Esophagus muscularis mucosa (tissue), 4 donors: ENCODE measurements around the gene MB21D2. TPM values are rescaled to one million over a fixed set of nuclear protein-coding genes. Genes with fewer than 3 reads are reported as not detected.
"Not testable (repeated sequence)": the region's sequence is repeated elsewhere in the genome, so short reads cannot be mapped to it uniquely, and the experiment has no call there.

Experiments
- DNase-seq: peaks from one replicate; pipeline ENCODE4 v3.0.0-alpha.2; 2017; ENCODE audit errors: extremely low spot score
- H3K27ac ChIP-seq, 4 donors: fragments of 200-600 bp; sonication (generic); replicated peaks in 1 of 4; 1 replicate in 3 of 4; 2 replicates in 1 of 4; pipeline ENCODE4 v1.5.1; 2016 to 2019; ENCODE audit warnings: mild to moderate bottlenecking in 1 of 4
- H3K27me3 ChIP-seq, 4 donors: fragments of 200-600 bp; sonication (generic); one replicate each; pipeline versions ENCODE4 v1.5.1 to v1.6.0; 2016 to 2019
- H3K36me3 ChIP-seq, 4 donors: fragments of 200-600 bp; sonication (generic); one replicate each; pipeline ENCODE4 v1.5.1; 2016 to 2019
- H3K4me1 ChIP-seq, 4 donors: fragments of 200-600 bp; sonication (generic); one replicate each; pipeline ENCODE4 v1.5.1; 2016 to 2019
- H3K4me3 ChIP-seq, 4 donors: fragments of 200-600 bp; sonication (generic); 1 replicate in 2 of 4; 2 replicates in 2 of 4; pipeline ENCODE4 v1.5.1; 2016 to 2019; ENCODE audit warnings: mild to moderate bottlenecking in 4 of 4, moderate library complexity in 1 of 4
- H3K9me3 ChIP-seq, 4 donors: fragments of 200-600 bp; sonication (generic); 1 replicate in 3 of 4; 2 replicates in 1 of 4; pipeline ENCODE4 v1.5.1; 2016 to 2019
- EP300 ChIP-seq: sonication (generic); formaldehyde crosslinking; IDR thresholded peaks from one replicate; pipeline ENCODE4 v1.6.1; 2017; ENCODE audit warnings: antibody characterized with exemption
- POLR2A ChIP-seq: fragments of 450-650 bp; IDR thresholded peaks from one replicate; pipeline ENCODE4 v1.6.1; 2017; ENCODE audit warnings: antibody characterized with exemption, moderate library complexity, mild to moderate bottlenecking, low read depth
- POLR2AphosphoS5 ChIP-seq, 2 donors: sonication (generic); formaldehyde crosslinking; IDR thresholded peaks; one replicate each; pipeline ENCODE4 v1.6.1; 2017; ENCODE audit warnings: antibody characterized with exemption in 2 of 2
- whole genome bisulfite sequencing: methylation state at CpG from one replicate; pipeline ENCODE4 v1.1.5; 2018; 5-methylcytosine and 5-hydroxymethylcytosine counted together
- intact Hi-C: fragments of 100-400 bp; cut with DNase I; formaldehyde crosslinking; loops from one replicate; pipeline ENCODE4 v1.15.1; 2023
- total RNA-seq, 4 donors: library from RNA; depleted of rRNA; stranded (reverse); fragments of >200 nt; gene quantifications; one replicate each; pipeline versions ENCODE4 v1.1.0 to v1.2.1, GENCODE V29; 2016
- TF ChIP-seq, protein P1 (sequence below), 3 experiments: fragments of 200-600 bp in 2 of 3; fragments of 450-650 bp in 1 of 3; sonication (generic) in 2 of 3; IDR thresholded peaks; one replicate each; pipeline ENCODE4 v1.5.1; 2017 to 2019; ENCODE audit warnings: antibody characterized with exemption in 3 of 3, mild to moderate bottlenecking in 2 of 3, moderate library complexity in 1 of 3

Gene MB21D2
- total RNA-seq, 4 donors from 2014 or later, result 5.4 to 11.5 (median 8.2) TPM

DNA sequence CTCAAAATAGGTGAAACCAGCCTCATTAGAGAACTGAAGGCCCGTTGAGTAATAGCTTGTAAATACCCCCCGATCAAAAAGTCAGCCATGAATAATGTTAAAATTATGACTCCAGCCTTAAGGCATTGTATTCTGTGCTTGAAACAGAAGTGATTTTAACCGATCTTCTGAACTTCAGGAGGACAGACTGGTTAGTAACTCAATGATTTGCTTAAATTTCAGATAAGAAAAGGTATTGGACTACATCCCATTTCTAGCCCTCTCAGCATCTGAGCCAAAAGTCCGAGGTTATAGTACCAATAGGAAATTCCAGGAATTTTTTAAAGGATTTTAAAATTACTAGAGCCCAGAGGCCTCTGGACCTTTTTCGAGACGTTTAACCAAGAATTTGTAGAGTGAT is 122.6 kb downstream of the MB21D2 start:
- H3K27me3 ChIP-seq, result no peaks in the 10 kb centered on the region
- H3K27ac ChIP-seq, result no peak overlapping the region
- no peak overlapping the region for H3K4me3 ChIP-seq
- no peaks in the 10 kb centered on the region for H3K9me3 ChIP-seq
- no peak for DNase-seq
- WGBS, result 77% methylated on average over 6 of the region's 6 CpGs
- H3K36me3 ChIP-seq, result peaks cover 9 to 14% (median 12%) of the 10 kb centered on the region in 4 donors
- TF ChIP-seq, protein P1, sequence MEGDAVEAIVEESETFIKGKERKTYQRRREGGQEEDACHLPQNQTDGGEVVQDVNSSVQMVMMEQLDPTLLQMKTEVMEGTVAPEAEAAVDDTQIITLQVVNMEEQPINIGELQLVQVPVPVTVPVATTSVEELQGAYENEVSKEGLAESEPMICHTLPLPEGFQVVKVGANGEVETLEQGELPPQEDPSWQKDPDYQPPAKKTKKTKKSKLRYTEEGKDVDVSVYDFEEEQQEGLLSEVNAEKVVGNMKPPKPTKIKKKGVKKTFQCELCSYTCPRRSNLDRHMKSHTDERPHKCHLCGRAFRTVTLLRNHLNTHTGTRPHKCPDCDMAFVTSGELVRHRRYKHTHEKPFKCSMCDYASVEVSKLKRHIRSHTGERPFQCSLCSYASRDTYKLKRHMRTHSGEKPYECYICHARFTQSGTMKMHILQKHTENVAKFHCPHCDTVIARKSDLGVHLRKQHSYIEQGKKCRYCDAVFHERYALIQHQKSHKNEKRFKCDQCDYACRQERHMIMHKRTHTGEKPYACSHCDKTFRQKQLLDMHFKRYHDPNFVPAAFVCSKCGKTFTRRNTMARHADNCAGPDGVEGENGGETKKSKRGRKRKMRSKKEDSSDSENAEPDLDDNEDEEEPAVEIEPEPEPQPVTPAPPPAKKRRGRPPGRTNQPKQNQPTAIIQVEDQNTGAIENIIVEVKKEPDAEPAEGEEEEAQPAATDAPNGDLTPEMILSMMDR (IDR thresholded peaks at IDR 0.05), result no peak
- no peak for TF ChIP-seq POLR2AphosphoS5 (IDR thresholded peaks at IDR 0.05)
- TF ChIP-seq POLR2A, result no peak
- TF ChIP-seq EP300, result no peak
- intact Hi-C loops, result no loop called here
- H3K4me1 ChIP-seq, result no peaks in the 10 kb centered on the region

GRCh38 chr3:192794216-192794615 is 123.4 kb downstream of the MB21D2 start:
- no peak for TF ChIP-seq EP300
- no peak for TF ChIP-seq POLR2AphosphoS5 (IDR thresholded peaks at IDR 0.05)
- TF ChIP-seq, protein P1 (IDR thresholded peaks at IDR 0.05), result no peak
- TF ChIP-seq POLR2A, result no peak
- WGBS, result 85% methylated on average over 3 of the region's 3 CpGs
- intact Hi-C loops, result no loop called here

DNA sequence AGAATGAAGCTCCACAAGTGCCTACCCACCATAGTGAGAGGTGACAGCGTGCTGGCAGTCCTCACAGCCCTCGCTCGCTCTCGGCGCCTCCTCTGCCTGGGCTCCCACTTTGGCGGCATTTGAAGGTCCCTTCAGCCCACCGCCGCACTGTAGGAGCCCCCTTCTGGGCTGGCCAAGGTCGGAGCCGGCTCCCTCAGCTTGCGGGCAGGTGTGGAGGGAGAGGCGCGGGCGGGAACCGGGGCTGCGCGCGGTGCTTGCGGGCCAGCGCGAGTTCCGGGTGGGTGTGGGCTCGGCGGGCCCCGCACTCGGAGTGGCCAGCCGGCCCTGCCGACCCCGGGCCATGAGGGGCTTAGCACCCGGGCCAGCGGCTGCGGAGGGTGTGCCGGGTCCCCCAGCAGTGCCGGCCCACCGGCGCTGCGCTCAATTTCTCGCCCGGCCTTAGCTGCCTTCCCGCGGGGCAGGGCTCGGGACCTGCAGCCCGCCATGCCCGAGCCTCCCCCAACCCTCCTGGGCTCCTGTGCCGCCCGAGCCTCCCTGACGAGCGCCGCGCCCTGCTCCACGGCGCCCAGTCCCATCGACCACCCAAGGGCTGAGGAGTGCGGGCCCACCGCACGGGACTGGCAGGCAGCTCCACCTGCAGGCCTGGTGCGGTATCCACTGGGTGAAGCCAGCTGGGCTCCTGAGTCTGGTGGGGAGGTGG is 128.7 kb downstream of the MB21D2 start:
- not testable (repeated sequence) for H3K4me3 ChIP-seq

More at GRCh38 chr3:192794216-192794615, 123.4 kb downstream of the MB21D2 start:
- Histone ChIP-seq H3K4me3 (no peak overlapping the region), H3K36me3 (peaks cover 9 to 12% (median 11%) of the 10 kb centered on the region in 4 donors), H3K9me3 (no peaks in the 10 kb centered on the region), H3K27ac (no peak overlapping the region), H3K27me3 (no peaks in the 10 kb centered on the region), H3K4me1 (no peaks in the 10 kb centered on the region)
- no peak for DNase-seq

DNA sequence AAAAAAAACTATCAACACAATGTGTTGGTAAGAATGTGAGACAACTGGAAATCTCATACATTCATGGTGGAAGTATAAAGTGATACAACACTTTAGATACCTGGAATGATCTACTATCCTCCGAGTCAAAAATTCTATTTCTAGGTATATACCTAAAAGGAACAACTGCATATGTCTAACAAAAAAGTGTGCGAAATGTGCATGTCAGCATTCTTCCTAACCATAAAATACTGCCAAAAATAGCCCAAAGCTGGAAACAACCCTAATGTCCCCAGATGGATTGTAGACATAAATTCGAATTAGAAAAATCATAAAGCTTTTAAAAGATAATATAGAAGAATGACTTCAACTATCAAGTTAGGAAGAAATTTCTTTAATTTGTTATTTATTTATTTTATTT is 139.1 kb downstream of the MB21D2 start:
- Histone ChIP-seq H3K9me3 (peaks cover 0 to 25% (median 17%) of the 10 kb centered on the region in 4 donors), H3K27ac (no peak overlapping the region), H3K36me3 (no peaks in the 10 kb centered on the region), H3K4me1 (no peaks in the 10 kb centered on the region), H3K4me3 (no peak overlapping the region), H3K27me3 (peaks cover 0 to 6% (median 0%) of the 10 kb centered on the region in 4 donors)
- no peak for DNase-seq
- WGBS, result 83% methylated on average over 3 of the region's 3 CpGs
- intact Hi-C loops, result no loop called here
- TF ChIP-seq, protein P1 (IDR thresholded peaks at IDR 0.05), result no peak
- TF ChIP-seq EP300, result no peak
- TF ChIP-seq POLR2AphosphoS5 (IDR thresholded peaks at IDR 0.05), result no peak
- no peak for TF ChIP-seq POLR2A

More for the DNA sequence above, 128.7 kb downstream of the MB21D2 start:
- DNase-seq, H3K27ac ChIP-seq, H3K9me3 ChIP-seq, H3K27me3 ChIP-seq, H3K36me3 ChIP-seq, H3K4me1 ChIP-seq, intact Hi-C loops: not testable (repeated sequence)
- 98% methylated on average over 37 of the region's 57 CpGs for WGBS

DNA sequence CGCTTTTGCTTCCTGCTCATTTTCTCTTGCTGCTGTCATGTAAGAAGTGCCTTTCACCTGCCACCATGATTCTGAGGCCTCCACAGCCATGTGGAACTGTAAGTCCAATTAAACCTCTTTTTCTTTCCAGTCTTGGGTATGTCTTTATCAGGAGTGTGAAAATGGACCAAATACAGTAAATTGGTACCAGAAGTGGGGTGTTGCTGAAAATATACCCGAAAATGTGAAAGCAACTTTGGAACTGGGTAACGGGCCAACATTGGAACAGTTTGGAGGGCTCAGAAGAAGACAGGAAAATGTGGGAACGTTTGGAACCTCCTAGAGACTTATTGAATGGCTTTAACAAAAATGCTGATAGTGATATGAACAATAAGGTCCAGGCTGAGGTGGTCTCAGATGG is 143.3 kb downstream of the MB21D2 start:
- H3K27me3 ChIP-seq, H3K4me3 ChIP-seq, DNase-seq, intact Hi-C loops, H3K4me1 ChIP-seq, H3K27ac ChIP-seq, H3K36me3 ChIP-seq: not testable (repeated sequence)
- WGBS, result 71% methylated on average over 4 of the region's 4 CpGs
- peaks cover 0 to 25% (median 17%) of the 10 kb centered on the region in 4 donors for H3K9me3 ChIP-seq
